ENCODE measurements around the gene POLA1. TPM values are rescaled to one million over a fixed set of nuclear protein-coding genes. Genes with fewer than 3 reads are reported as not detected.
"Not testable (repeated sequence)": the region's sequence is repeated elsewhere in the genome, so short reads cannot be mapped to it uniquely, and the experiment has no call there.

POLA1 gene
- polyA plus RNA-seq, 1 donor, result 10.4 TPM

GRCh38 chrX:24842486-24842885, 148.8 kb downstream of the POLA1 start:
- Histone ChIP-seq H3K27ac (ENCODE audit: low read length) (no peak overlapping the region), H3K4me1 (ENCODE audit: control insufficient read depth, insufficient read depth, low read length) (no peaks in the 10 kb centered on the region), H3K9me3 (ENCODE audit: control insufficient read depth, low read depth, low read length) (no peaks in the 10 kb centered on the region), H3K27me3 (ENCODE audit: control insufficient read depth, insufficient read depth, low read length) (no peaks in the 10 kb centered on the region), H3K36me3 (ENCODE audit: control insufficient read depth, insufficient read depth, low read length) (peaks cover 2% of the 10 kb centered on the region), H3K4me3 (ENCODE audit: low read length) (no peak overlapping the region)
- no peak for DNase-seq
- WGBS (ENCODE audit: insufficient coverage, low lambda C conversion rate), result no CpG with 5 or more reads among the region's 5 CpGs

GRCh38 chrX:24846550-24847150, 152.9 kb downstream of the POLA1 start:
- Histone ChIP-seq H3K27me3 (ENCODE audit: control insufficient read depth, insufficient read depth, low read length) (no peaks in the 10 kb centered on the region), H3K4me1 (ENCODE audit: control insufficient read depth, insufficient read depth, low read length) (no peaks in the 10 kb centered on the region), H3K36me3 (ENCODE audit: control insufficient read depth, insufficient read depth, low read length) (peaks cover 2% of the 10 kb centered on the region), H3K27ac (ENCODE audit: low read length) (no peak overlapping the region), H3K4me3 (ENCODE audit: low read length) (no peak overlapping the region), H3K9me3 (ENCODE audit: control insufficient read depth, low read depth, low read length) (no peaks in the 10 kb centered on the region)
- no CpG with 5 or more reads among the region's 3 CpGs for WGBS (ENCODE audit: insufficient coverage, low lambda C conversion rate)
- DNase-seq, result no peak

GRCh38 chrX:24851289-24851688, 157.6 kb downstream of the POLA1 start:
- H3K4me1 ChIP-seq (ENCODE audit: control insufficient read depth, insufficient read depth, low read length), result no peaks in the 10 kb centered on the region
- no peak for DNase-seq
- H3K4me3 ChIP-seq (ENCODE audit: low read length), result no peak overlapping the region
- H3K36me3 ChIP-seq (ENCODE audit: control insufficient read depth, insufficient read depth, low read length), result peaks cover 2% of the 10 kb centered on the region
- no CpG with 5 or more reads among the region's 6 CpGs for WGBS (ENCODE audit: insufficient coverage, low lambda C conversion rate)
- H3K9me3 ChIP-seq (ENCODE audit: control insufficient read depth, low read depth, low read length), result no peaks in the 10 kb centered on the region
- no peaks in the 10 kb centered on the region for H3K27me3 ChIP-seq (ENCODE audit: control insufficient read depth, insufficient read depth, low read length)
- H3K27ac ChIP-seq (ENCODE audit: low read length), result no peak overlapping the region

GRCh38 chrX:24851780-24852179, 158.1 kb downstream of the POLA1 start:
- Histone ChIP-seq H3K27me3 (ENCODE audit: control insufficient read depth, insufficient read depth, low read length) (no peaks in the 10 kb centered on the region), H3K27ac (ENCODE audit: low read length) (no peak overlapping the region), H3K36me3 (ENCODE audit: control insufficient read depth, insufficient read depth, low read length) (peaks cover 2% of the 10 kb centered on the region), H3K4me1 (ENCODE audit: control insufficient read depth, insufficient read depth, low read length) (no peaks in the 10 kb centered on the region), H3K9me3 (ENCODE audit: control insufficient read depth, low read depth, low read length) (no peaks in the 10 kb centered on the region), H3K4me3 (ENCODE audit: low read length) (no peak overlapping the region)
- no peak for DNase-seq
- no CpG with 5 or more reads among the region's 4 CpGs for WGBS (ENCODE audit: insufficient coverage, low lambda C conversion rate)

GRCh38 chrX:24858004-24858746, 164.5 kb downstream of the POLA1 start:
- no peaks in the 10 kb centered on the region for H3K4me1 ChIP-seq (ENCODE audit: control insufficient read depth, insufficient read depth, low read length)
- no peak for DNase-seq
- no peak overlapping the region for H3K27ac ChIP-seq (ENCODE audit: low read length)
- no peaks in the 10 kb centered on the region for H3K36me3 ChIP-seq (ENCODE audit: control insufficient read depth, insufficient read depth, low read length)
- H3K4me3 ChIP-seq (ENCODE audit: low read length), result no peak overlapping the region
- WGBS (ENCODE audit: insufficient coverage, low lambda C conversion rate), result 100% methylated on average over 1 of the region's 4 CpGs
- H3K9me3 ChIP-seq (ENCODE audit: control insufficient read depth, low read depth, low read length), result no peaks in the 10 kb centered on the region
- no peaks in the 10 kb centered on the region for H3K27me3 ChIP-seq (ENCODE audit: control insufficient read depth, insufficient read depth, low read length)

- no peak overlapping the region for H3K27ac ChIP-seq (ENCODE audit: low read length)
- no peak overlapping the region for H3K4me3 ChIP-seq (ENCODE audit: low read length)
- H3K9me3 ChIP-seq (ENCODE audit: control insufficient read depth, low read depth, low read length), result no peaks in the 10 kb centered on the region
- no peak for DNase-seq
- no peaks in the 10 kb centered on the region for H3K27me3 ChIP-seq (ENCODE audit: control insufficient read depth, insufficient read depth, low read length)
- no CpG with 5 or more reads among the region's 4 CpGs for WGBS (ENCODE audit: insufficient coverage, low lambda C conversion rate)
- H3K4me1 ChIP-seq (ENCODE audit: control insufficient read depth, insufficient read depth, low read length), result no peaks in the 10 kb centered on the region
- no peaks in the 10 kb centered on the region for H3K36me3 ChIP-seq (ENCODE audit: control insufficient read depth, insufficient read depth, low read length)
These were observed 165.6 kb downstream of the POLA1 start for GRCh38 chrX:24859211-24859841.

GRCh38 chrX:24860140-24860539, 166.4 kb downstream of the POLA1 start:
- Histone ChIP-seq H3K27ac (ENCODE audit: low read length) (no peak overlapping the region), H3K36me3 (ENCODE audit: control insufficient read depth, insufficient read depth, low read length) (no peaks in the 10 kb centered on the region), H3K4me1 (ENCODE audit: control insufficient read depth, insufficient read depth, low read length) (no peaks in the 10 kb centered on the region), H3K27me3 (ENCODE audit: control insufficient read depth, insufficient read depth, low read length) (no peaks in the 10 kb centered on the region), H3K4me3 (ENCODE audit: low read length) (no peak overlapping the region), H3K9me3 (ENCODE audit: control insufficient read depth, low read depth, low read length) (no peaks in the 10 kb centered on the region)
- DNase-seq, result no peak

- Histone ChIP-seq H3K36me3 (ENCODE audit: control insufficient read depth, insufficient read depth, low read length) (no peaks in the 10 kb centered on the region), H3K27ac (ENCODE audit: low read length) (no peak overlapping the region), H3K4me3 (ENCODE audit: low read length) (no peak overlapping the region), H3K4me1 (ENCODE audit: control insufficient read depth, insufficient read depth, low read length) (no peaks in the 10 kb centered on the region), H3K27me3 (ENCODE audit: control insufficient read depth, insufficient read depth, low read length) (no peaks in the 10 kb centered on the region), H3K9me3 (ENCODE audit: control insufficient read depth, low read depth, low read length) (no peaks in the 10 kb centered on the region)
- WGBS (ENCODE audit: insufficient coverage, low lambda C conversion rate), result no CpG with 5 or more reads among the region's 2 CpGs
- DNase-seq, result no peak
These were observed 168.6 kb downstream of the POLA1 start for GRCh38 chrX:24862343-24862742.

GRCh38 chrX:24863779-24864178, 170.1 kb downstream of the POLA1 start:
- not testable (repeated sequence) for H3K27ac ChIP-seq (ENCODE audit: low read length); H3K9me3 ChIP-seq (ENCODE audit: control insufficient read depth, low read depth, low read length); DNase-seq; H3K4me1 ChIP-seq (ENCODE audit: control insufficient read depth, insufficient read depth, low read length); H3K36me3 ChIP-seq (ENCODE audit: control insufficient read depth, insufficient read depth, low read length); H3K27me3 ChIP-seq (ENCODE audit: control insufficient read depth, insufficient read depth, low read length); H3K4me3 ChIP-seq (ENCODE audit: low read length)
- WGBS (ENCODE audit: insufficient coverage, low lambda C conversion rate), result no CpG with 5 or more reads among the region's 8 CpGs

- no peaks in the 10 kb centered on the region for H3K4me1 ChIP-seq (ENCODE audit: control insufficient read depth, insufficient read depth, low read length)
- H3K27ac ChIP-seq (ENCODE audit: low read length), result no peak overlapping the region
- peaks cover 2% of the 10 kb centered on the region for H3K36me3 ChIP-seq (ENCODE audit: control insufficient read depth, insufficient read depth, low read length)
- no peaks in the 10 kb centered on the region for H3K9me3 ChIP-seq (ENCODE audit: control insufficient read depth, low read depth, low read length)
- H3K4me3 ChIP-seq (ENCODE audit: low read length), result no peak overlapping the region
- no peak for DNase-seq
- no peaks in the 10 kb centered on the region for H3K27me3 ChIP-seq (ENCODE audit: control insufficient read depth, insufficient read depth, low read length)
- no CpG with 5 or more reads among the region's 3 CpGs for WGBS (ENCODE audit: insufficient coverage, low lambda C conversion rate)
These were observed 176.4 kb downstream of the POLA1 start for GRCh38 chrX:24870143-24870542.
